Measurements from ENCODE around the gene CCDC112.

The CCDC112 gene

DNA sequence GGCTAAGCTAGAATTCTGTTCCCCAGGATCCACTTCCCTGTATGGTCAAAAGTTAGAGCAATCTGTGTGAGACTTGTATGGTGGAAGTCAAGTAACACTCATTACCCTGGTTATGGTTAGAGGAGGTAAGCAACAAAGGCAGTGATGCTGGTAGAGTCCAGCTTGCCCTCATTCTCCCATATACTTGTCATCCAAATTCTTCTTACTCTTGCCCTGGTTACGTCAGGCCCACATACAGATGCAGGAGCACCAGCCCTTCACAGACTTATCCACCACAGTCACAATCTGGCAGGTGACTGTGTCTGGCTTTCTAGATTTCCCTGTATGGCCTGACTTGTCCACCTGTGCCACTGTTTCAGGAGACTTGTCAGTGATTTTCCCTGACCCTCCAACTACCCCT is 69.2 kb downstream of the CCDC112 start:
- TF ChIP-seq, protein P1, sequence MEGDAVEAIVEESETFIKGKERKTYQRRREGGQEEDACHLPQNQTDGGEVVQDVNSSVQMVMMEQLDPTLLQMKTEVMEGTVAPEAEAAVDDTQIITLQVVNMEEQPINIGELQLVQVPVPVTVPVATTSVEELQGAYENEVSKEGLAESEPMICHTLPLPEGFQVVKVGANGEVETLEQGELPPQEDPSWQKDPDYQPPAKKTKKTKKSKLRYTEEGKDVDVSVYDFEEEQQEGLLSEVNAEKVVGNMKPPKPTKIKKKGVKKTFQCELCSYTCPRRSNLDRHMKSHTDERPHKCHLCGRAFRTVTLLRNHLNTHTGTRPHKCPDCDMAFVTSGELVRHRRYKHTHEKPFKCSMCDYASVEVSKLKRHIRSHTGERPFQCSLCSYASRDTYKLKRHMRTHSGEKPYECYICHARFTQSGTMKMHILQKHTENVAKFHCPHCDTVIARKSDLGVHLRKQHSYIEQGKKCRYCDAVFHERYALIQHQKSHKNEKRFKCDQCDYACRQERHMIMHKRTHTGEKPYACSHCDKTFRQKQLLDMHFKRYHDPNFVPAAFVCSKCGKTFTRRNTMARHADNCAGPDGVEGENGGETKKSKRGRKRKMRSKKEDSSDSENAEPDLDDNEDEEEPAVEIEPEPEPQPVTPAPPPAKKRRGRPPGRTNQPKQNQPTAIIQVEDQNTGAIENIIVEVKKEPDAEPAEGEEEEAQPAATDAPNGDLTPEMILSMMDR (IDR thresholded peaks at IDR 0.05; ENCODE audit: insufficient read depth, low read length), result no peak
- TF ChIP-seq POLR2AphosphoS5 (IDR thresholded peaks at IDR 0.05; ENCODE audit: low read depth) (no peak), GABPA (IDR thresholded peaks at IDR 0.05; ENCODE audit: low read depth) (no peak), SPI1 (IDR thresholded peaks at IDR 0.05; ENCODE audit: borderline replicate concordance, low read depth) (no peak)
- TF ChIP-seq, protein P2, sequence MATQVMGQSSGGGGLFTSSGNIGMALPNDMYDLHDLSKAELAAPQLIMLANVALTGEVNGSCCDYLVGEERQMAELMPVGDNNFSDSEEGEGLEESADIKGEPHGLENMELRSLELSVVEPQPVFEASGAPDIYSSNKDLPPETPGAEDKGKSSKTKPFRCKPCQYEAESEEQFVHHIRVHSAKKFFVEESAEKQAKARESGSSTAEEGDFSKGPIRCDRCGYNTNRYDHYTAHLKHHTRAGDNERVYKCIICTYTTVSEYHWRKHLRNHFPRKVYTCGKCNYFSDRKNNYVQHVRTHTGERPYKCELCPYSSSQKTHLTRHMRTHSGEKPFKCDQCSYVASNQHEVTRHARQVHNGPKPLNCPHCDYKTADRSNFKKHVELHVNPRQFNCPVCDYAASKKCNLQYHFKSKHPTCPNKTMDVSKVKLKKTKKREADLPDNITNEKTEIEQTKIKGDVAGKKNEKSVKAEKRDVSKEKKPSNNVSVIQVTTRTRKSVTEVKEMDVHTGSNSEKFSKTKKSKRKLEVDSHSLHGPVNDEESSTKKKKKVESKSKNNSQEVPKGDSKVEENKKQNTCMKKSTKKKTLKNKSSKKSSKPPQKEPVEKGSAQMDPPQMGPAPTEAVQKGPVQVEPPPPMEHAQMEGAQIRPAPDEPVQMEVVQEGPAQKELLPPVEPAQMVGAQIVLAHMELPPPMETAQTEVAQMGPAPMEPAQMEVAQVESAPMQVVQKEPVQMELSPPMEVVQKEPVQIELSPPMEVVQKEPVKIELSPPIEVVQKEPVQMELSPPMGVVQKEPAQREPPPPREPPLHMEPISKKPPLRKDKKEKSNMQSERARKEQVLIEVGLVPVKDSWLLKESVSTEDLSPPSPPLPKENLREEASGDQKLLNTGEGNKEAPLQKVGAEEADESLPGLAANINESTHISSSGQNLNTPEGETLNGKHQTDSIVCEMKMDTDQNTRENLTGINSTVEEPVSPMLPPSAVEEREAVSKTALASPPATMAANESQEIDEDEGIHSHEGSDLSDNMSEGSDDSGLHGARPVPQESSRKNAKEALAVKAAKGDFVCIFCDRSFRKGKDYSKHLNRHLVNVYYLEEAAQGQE (IDR thresholded peaks at IDR 0.05; ENCODE audit: insufficient replicate concordance, low read depth), result no peak
- Histone ChIP-seq H3K27me3 (ENCODE audit: insufficient read depth, poor library complexity, severe bottlenecking) (no peaks in the 10 kb centered on the region), H3K4me3 (replicated peaks; ENCODE audit: insufficient read depth, low read length) (no peak overlapping the region), H3K27ac (replicated peaks) (no peak overlapping the region)
- DNase-seq (ENCODE audit: low read depth in 1 of 2, low spot score in 1 of 2), result no peak
